ENCODE results near the gene MANEAL. TPM values are rescaled to one million over a fixed set of nuclear protein-coding genes. Genes with fewer than 3 reads are reported as not detected.

The MANEAL gene
- total and polyA plus RNA-seq, 12 donors = 0.66 to 3.1 (median 1.4) TPM

DNA sequence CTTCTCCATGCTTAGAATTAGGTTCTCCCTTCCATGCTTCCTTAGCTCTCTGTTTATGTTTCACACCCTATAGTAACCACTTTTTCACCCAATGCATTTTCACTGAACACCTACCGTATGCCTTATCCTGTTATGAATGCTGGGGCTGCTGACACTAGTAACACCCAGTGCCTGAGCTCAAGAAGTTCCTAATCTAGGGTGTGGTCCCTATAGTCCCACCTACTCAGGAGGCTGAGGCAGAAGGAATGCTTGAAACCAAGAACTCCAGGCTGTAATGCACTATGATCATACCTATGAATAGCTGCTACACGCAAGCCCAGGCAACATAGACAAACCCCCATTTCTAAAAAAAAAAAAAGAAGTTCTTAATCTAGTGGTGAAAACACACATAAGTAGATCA is 34.2 kb upstream of the MANEAL start:
- H3K27me3 ChIP-seq = peaks cover 5 to 93% (median 86%) of the 10 kb centered on the region in 7 donors
- H3K36me3 ChIP-seq = no peaks in the 10 kb centered on the region
- DNase-seq (no peak), ATAC-seq (no peak)
- TF ChIP-seq, protein P1, sequence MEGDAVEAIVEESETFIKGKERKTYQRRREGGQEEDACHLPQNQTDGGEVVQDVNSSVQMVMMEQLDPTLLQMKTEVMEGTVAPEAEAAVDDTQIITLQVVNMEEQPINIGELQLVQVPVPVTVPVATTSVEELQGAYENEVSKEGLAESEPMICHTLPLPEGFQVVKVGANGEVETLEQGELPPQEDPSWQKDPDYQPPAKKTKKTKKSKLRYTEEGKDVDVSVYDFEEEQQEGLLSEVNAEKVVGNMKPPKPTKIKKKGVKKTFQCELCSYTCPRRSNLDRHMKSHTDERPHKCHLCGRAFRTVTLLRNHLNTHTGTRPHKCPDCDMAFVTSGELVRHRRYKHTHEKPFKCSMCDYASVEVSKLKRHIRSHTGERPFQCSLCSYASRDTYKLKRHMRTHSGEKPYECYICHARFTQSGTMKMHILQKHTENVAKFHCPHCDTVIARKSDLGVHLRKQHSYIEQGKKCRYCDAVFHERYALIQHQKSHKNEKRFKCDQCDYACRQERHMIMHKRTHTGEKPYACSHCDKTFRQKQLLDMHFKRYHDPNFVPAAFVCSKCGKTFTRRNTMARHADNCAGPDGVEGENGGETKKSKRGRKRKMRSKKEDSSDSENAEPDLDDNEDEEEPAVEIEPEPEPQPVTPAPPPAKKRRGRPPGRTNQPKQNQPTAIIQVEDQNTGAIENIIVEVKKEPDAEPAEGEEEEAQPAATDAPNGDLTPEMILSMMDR (IDR thresholded peaks at IDR 0.05) = no peak
- no peaks in the 10 kb centered on the region for H3K9me3 ChIP-seq
- 73 to 77% methylated on average over 2 of the region's 2 CpGs for WGBS, 2 donors
- H3K27ac ChIP-seq = no peak overlapping the region
- H3K4me1 ChIP-seq = no peaks in the 10 kb centered on the region
- H3K4me3 ChIP-seq = no peak overlapping the region
- intact Hi-C loops (cut with DNase I) = no loop called here

DNA sequence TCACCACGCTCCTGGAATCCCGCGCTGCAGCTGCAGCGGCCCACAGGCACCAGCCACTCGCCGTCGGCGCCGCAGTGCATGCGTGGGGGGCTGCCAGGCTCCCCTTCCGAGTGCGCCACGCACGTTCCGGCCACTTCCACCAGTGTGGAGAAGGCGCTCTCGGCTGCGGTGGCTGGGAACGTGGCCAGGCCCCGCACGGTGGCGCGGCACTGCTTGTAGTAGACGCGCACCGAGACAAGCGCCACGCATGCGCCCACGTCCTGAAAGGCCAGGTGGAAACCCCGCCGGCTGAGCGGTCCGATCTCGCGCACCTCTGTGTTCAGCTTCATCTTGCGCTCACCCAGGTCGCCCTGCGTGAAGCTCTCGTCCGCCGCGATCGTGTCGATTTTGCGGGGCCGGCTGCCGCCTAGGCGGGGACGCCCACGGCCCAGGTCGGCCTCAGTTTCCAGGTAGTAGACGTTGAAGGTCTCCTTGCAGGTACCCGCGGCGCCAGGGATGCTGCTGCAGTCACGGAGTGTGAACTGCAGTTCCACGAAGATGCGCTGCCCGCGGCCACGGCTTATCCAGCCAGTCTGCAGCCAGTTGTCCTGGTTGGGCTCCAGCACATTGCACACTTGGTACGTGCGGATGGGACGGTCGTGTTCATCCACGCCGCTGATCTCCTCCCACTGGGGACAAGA is 32.1 kb upstream of the MANEAL start:
- DNase-seq = no peak
- Histone ChIP-seq H3K9me3 (no peaks in the 10 kb centered on the region), H3K4me1 (no peaks in the 10 kb centered on the region), H3K4me3 (no peak overlapping the region), H3K27ac (no peak overlapping the region), H3K27me3 (peaks cover 10 to 94% (median 88%) of the 10 kb centered on the region in 7 donors), H3K36me3 (no peaks in the 10 kb centered on the region)
- 46 to 51% methylated on average over 67 to 68 of the region's 68 CpGs for WGBS, 2 donors
- TF ChIP-seq, protein P1 (IDR thresholded peaks at IDR 0.05) = no peak
- ATAC-seq = no peak
- intact Hi-C loops (cut with DNase I) = no loop called here

DNA sequence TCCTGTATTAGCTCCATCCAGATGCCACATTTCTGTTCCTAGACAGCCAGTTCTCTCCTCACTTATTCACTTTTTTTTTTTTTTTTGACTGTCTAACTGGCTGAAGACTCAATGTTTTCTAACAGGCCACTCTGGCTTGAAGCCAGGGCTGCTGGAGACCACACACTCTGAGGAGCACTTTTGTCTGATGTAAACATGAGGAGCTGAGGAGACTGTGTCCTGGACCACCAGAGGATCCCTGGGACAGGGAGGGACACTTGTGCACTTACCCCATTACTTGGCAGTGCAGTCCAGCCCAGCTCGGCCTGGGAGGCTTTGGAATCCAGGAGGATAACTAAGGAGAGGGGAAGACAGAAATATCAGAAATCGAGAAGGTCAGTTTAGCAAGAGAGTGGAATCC is 31.1 kb upstream of the MANEAL start:
- Histone ChIP-seq H3K27ac (no peak overlapping the region), H3K9me3 (no peaks in the 10 kb centered on the region), H3K36me3 (no peaks in the 10 kb centered on the region), H3K27me3 (peaks cover 10 to 96% (median 93%) of the 10 kb centered on the region in 7 donors), H3K4me3 (no peak overlapping the region), H3K4me1 (no peaks in the 10 kb centered on the region)
- DNase-seq = no peak
- no peak for ATAC-seq
- WGBS, 2 donors = 59 to 67% methylated on average over 2 of the region's 2 CpGs
- TF ChIP-seq, protein P1 (IDR thresholded peaks at IDR 0.05) = no peak
- intact Hi-C loops (cut with DNase I) = no loop called here

DNA sequence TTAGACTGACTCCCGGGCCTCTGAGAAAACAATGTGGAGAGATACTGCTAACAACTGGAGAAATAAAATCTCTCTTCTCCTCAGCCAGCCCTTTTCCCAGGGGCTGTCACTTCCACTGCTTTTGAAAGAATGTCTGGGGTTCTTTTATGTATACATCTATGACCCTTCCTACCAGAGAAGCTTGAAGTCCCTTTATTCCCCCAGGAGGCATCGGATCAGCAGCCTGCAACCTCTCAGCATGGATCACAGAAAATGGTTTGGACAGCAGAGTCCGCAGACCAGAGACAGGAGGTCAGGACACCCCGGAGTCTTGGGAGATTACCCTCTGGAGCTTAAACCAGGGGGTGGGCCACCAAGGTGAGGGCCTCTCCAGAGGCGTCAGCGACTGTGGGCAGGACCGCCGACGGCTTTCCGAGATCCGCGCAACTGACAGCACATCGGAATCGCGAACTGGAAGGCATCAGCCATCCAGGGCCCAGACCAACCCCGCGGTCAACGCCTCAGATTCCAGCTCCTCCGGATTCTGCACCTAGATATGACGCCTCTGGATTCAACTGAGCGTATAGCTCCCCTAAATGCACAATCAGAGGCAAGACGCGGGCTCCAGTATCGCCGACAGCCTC is 29.7 kb upstream of the MANEAL start:
- Histone ChIP-seq H3K27me3 (peaks cover 10 to 97% (median 94%) of the 10 kb centered on the region in 7 donors), H3K9me3 (no peaks in the 10 kb centered on the region), H3K27ac (no peak overlapping the region), H3K36me3 (no peaks in the 10 kb centered on the region), H3K4me3 (no peak overlapping the region), H3K4me1 (no peaks in the 10 kb centered on the region)
- TF ChIP-seq, protein P1 (IDR thresholded peaks at IDR 0.05) = no peak
- DNase-seq = no peak
- intact Hi-C loops (cut with DNase I) = no loop called here
- ATAC-seq = no peak
- 20 to 21% methylated on average over 25 of the region's 25 CpGs for WGBS, 2 donors
